GM12878 (cell line): ENCODE data around the gene NXPH1.

Experiments
- CEBPB ChIP-seq, 2 experiments: fragments of 150-350 bp in 1 of 2; IDR thresholded peaks; 2 replicates each; pipeline ENCODE4 v1.6.1; 2012 to 2014; ENCODE audit warnings: low read depth in 2 of 2, low read length in 2 of 2, borderline replicate concordance in 1 of 2, inconsistent platforms in 1 of 2
- CHD1 ChIP-seq: IDR thresholded peaks from 2 replicates; pipeline ENCODE4 v1.6.1; 2012; ENCODE audit warnings: low read depth, low read length, improper control_type of control experiment
- EP300 ChIP-seq, 2 experiments: fragments of 150-350 bp in 1 of 2; IDR thresholded peaks; 2 replicates each; pipeline ENCODE4 v1.6.1; 2011 to 2012; ENCODE audit warnings: low read depth in 2 of 2, low read length in 2 of 2, borderline replicate concordance in 1 of 2, improper control_type of control experiment in 1 of 2, inconsistent platforms in 1 of 2; ENCODE audit not compliant: control insufficient read depth in 1 of 2
- EZH2 ChIP-seq: IDR thresholded peaks from 2 replicates; pipeline ENCODE4 v1.6.1; 2012; ENCODE audit warnings: low read depth, mild to moderate bottlenecking, control low read depth, inconsistent platforms, low read length, borderline replicate concordance; ENCODE audit not compliant: control insufficient read depth
- GABPA ChIP-seq: IDR thresholded peaks from 2 replicates; pipeline ENCODE4 v1.6.1; 2014; ENCODE audit warnings: antibody characterized with exemption, low read depth, mild to moderate bottlenecking, inconsistent platforms
- HCFC1 ChIP-seq: fragments of 150-350 bp; IDR thresholded peaks from 2 replicates; pipeline ENCODE4 v1.6.1; 2014; ENCODE audit warnings: low read length
- POLR2A ChIP-seq: IDR thresholded peaks from 2 replicates; pipeline ENCODE4 v1.6.1; 2011; ENCODE audit warnings: low read depth, mild to moderate bottlenecking, low read length
- POLR2AphosphoS5 ChIP-seq: IDR thresholded peaks from 2 replicates; pipeline ENCODE4 v1.6.1; 2011; ENCODE audit warnings: mild to moderate bottlenecking, low read length, inconsistent platforms
- SP1 ChIP-seq: IDR thresholded peaks from one replicate; pipeline ENCODE4 v1.6.1; 2011; ENCODE audit warnings: low read depth, low read length
- TF ChIP-seq, protein P1 (sequence below), 3 experiments: IDR thresholded peaks in 2 of 3; conservative IDR thresholded peaks in 1 of 3; 2 replicates each; pipeline ENCODE4 v1.5.1; 2011; ENCODE audit warnings: low read depth in 3 of 3, low read length in 3 of 3, mild to moderate bottlenecking in 3 of 3, control low read depth in 2 of 3, moderate library complexity in 2 of 3, inconsistent platforms in 1 of 3, mixed read lengths in 1 of 3; ENCODE audit not compliant: control insufficient read depth in 2 of 3, insufficient read depth in 1 of 3; ENCODE audit errors: extremely low read depth in 1 of 3
- TF ChIP-seq, protein P2 (sequence below): IDR thresholded peaks from 2 replicates; pipeline ENCODE4 v1.6.1; 2012; ENCODE audit warnings: low read length, inconsistent platforms
- TF ChIP-seq, protein P3 (sequence below): IDR thresholded peaks from 2 replicates; pipeline ENCODE4 v1.6.1; 2011; ENCODE audit warnings: low read depth, low read length, improper control_type of control experiment, borderline replicate concordance

DNA sequence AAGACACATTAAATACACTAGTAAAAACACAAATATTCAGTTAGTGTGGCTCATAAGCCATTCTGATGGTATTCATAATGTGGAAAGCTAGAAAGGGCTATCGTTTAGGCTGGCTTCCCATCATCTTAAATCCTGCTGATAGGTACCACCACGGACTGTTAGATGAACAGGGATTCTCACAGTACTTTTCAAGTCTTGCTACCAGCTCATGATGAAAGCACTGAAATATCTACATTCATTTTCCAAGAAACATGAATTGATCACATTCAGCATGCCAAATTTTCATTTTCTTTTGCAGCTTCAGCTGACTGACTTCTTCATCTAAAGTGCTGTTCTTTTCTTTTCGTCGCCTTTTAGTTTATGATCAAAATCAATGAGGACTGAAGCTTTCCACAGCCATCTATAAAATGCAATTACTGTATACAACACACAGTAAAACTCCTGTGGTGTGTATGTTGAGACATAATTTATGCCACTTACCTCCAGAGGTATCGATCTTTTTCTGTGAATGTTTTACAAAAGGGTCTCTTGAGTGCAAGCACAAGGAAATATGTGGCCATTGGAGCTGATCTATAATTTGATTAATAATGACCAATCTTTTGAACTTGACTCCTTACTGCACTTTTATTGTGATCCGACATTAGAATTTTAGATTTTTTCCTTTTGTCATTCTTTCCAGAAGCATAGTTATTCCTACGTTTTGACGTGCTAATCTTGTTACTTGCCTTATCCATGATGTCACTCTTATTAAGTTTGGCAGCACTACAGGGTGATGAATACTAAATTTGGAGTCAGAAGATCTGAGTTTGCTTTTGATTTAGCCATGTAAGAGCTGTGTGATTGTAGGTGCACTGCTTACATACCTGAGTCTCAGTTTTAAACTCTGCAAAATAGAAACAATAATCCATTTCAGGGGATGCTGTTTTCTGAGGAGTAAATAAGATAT is 58.4 kb downstream of the NXPH1 start:
- TF ChIP-seq SP1 (no peak), CEBPB (IDR thresholded peaks at IDR 0.05; ENCODE audit: borderline replicate concordance in 1 of 2, low read depth in 2 of 2, low read length in 2 of 2) (no peak), HCFC1 (no peak), CHD1 (no peak), EZH2 (no peak), POLR2A (no peak), GABPA (no peak), EP300 (IDR thresholded peaks at IDR 0.05; ENCODE audit: borderline replicate concordance in 1 of 2, control insufficient read depth in 1 of 2, low read depth in 2 of 2, low read length in 2 of 2) (no peak), POLR2AphosphoS5 (no peak)
- TF ChIP-seq, protein P1, sequence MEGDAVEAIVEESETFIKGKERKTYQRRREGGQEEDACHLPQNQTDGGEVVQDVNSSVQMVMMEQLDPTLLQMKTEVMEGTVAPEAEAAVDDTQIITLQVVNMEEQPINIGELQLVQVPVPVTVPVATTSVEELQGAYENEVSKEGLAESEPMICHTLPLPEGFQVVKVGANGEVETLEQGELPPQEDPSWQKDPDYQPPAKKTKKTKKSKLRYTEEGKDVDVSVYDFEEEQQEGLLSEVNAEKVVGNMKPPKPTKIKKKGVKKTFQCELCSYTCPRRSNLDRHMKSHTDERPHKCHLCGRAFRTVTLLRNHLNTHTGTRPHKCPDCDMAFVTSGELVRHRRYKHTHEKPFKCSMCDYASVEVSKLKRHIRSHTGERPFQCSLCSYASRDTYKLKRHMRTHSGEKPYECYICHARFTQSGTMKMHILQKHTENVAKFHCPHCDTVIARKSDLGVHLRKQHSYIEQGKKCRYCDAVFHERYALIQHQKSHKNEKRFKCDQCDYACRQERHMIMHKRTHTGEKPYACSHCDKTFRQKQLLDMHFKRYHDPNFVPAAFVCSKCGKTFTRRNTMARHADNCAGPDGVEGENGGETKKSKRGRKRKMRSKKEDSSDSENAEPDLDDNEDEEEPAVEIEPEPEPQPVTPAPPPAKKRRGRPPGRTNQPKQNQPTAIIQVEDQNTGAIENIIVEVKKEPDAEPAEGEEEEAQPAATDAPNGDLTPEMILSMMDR (IDR thresholded peaks at IDR 0.05 in 2 of 3, conservative IDR thresholded peaks at IDR 0.05 in 1 of 3; ENCODE audit: control insufficient read depth in 2 of 3, extremely low read depth in 1 of 3, insufficient read depth in 1 of 3, low read depth in 3 of 3, low read length in 3 of 3): no peak
- TF ChIP-seq, protein P2, sequence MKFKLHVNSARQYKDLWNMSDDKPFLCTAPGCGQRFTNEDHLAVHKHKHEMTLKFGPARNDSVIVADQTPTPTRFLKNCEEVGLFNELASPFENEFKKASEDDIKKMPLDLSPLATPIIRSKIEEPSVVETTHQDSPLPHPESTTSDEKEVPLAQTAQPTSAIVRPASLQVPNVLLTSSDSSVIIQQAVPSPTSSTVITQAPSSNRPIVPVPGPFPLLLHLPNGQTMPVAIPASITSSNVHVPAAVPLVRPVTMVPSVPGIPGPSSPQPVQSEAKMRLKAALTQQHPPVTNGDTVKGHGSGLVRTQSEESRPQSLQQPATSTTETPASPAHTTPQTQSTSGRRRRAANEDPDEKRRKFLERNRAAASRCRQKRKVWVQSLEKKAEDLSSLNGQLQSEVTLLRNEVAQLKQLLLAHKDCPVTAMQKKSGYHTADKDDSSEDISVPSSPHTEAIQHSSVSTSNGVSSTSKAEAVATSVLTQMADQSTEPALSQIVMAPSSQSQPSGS: no peak
- TF ChIP-seq, protein P3, sequence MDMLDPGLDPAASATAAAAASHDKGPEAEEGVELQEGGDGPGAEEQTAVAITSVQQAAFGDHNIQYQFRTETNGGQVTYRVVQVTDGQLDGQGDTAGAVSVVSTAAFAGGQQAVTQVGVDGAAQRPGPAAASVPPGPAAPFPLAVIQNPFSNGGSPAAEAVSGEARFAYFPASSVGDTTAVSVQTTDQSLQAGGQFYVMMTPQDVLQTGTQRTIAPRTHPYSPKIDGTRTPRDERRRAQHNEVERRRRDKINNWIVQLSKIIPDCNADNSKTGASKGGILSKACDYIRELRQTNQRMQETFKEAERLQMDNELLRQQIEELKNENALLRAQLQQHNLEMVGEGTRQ: no peak
